HG03095 (cell line): Measurements from ENCODE around the gene PPP1R16B.

ENCODE experiments used
- ATAC-seq: cut with Tn5 transposase; IDR thresholded peaks from one replicate; pipeline ENCODE4 v1.9.1; 2021; ENCODE audit warnings: moderate library complexity; ENCODE audit not compliant: unreplicated experiment

Gene PPP1R16B

GRCh38 chr20:38825901-38826625 is 20.6 kb downstream of the PPP1R16B start:
- ATAC-seq: no peak

GRCh38 chr20:38827770-38828281 is 22.3 kb downstream of the PPP1R16B start:
- ATAC-seq: no peak

GRCh38 chr20:38828514-38829295 is 23.2 kb downstream of the PPP1R16B start:
- ATAC-seq: no peak

DNA sequence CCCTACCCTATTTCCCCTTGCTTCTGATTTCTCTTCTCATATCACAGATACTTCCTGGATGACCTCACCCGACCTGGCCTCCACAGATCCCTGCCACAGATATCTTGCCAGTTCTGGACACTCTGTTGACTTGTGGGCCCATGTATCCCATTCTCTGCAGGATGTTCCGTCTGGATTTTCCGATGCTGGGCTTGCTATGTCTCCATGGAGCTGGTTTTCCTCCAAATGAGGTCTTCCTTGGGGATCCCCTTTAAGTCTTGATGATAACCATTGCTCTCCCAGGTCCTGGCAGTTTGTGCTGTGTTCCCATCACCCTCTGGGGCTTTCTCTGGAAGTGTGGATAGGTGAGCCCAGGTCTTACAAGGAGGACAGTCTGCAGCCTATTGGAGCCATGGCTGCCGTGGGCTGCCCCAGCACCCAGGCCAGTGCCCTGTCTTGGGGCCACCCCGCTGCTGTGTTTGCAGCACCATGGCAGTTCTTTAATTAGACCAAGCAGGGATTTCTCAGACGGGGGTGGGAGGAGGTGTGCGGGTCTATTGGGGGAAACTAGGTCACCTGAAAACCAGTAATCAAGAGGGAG is 23.9 kb downstream of the PPP1R16B start:
- no peak for ATAC-seq

DNA sequence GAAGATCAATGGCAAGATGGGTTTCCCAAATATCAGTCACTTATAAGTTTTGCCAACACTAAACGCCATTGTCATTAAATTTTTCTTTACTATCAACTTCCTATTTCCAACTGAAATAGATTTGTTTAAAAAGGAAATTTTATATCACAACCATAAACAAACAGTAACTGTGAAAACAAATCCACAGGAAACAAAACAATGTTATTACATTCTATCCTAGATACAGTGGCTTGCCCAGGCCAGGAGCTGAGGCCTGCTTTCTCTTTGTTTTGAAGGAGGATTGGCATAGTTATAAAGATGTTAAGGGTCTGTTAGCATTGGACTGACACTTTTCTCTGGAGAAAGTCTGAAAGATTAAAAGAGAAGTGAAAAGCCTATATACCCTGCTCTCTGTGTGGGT is 24.9 kb downstream of the PPP1R16B start:
- no peak for ATAC-seq

GRCh38 chr20:38831049-38831691 is 25.7 kb downstream of the PPP1R16B start:
- no peak for ATAC-seq

DNA sequence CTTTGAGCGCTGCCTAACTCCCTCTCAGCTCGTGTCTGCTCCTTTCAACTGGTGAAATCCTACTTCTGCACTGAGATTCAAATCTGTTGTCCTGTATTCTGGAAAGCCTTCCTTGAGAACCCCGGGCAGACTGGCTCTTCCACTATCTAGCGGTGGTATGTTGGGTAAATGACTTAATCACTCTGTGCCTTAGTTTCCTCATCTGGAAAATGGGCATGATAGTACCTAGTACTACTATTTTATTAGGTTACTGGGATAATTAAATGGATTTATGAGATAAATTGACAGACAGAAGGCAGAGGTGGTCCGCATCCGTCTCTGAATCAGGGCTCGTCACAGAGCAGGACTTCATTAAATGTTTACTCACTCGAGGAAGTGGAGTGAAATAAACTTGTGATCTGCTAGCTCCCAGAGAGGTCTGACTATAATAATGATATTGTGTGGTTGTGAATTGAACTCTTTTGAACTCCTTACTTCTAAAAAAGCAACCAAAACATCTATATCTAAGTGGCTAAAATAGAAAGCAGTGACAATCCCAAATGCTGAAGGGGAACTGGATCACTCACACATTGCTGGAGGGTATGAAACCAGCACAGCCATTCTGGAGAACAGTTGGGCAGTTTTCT is 26.6 kb downstream of the PPP1R16B start:
- no peak for ATAC-seq

DNA sequence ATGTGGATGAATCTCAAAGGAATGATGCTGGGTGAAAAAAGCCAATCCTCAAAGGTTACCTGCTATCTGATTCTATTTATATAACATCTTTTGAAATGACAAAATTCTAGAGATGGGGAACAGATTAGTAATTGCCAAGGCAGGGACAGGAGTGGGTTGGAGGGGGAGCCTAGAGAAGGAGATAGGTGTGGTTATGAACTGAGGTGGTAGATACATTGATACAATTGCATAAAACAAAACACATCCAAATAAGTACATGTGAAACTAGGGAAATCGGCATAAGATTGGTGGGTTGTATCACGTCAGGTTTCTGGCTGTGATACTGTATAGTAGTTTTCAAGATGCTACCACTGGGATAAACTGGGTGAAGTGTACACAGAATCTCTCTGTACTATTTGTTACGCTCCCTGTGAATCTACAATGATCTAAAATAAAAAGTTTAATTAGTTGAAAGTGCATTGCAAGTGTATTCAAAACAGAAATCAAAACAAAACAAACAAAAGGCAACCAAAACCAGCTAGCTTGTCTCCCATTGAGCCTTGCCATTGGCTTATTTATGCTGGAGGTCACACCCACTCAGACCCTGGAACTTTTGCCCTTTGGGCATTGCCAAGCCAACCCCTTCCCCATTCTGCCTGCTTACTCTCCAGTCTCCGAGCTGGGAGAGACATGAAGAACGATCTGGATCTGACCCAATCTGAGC is 27.8 kb downstream of the PPP1R16B start:
- no peak for ATAC-seq

- ATAC-seq: no peak
Observed at GRCh38 chr20:38833857-38834164, 28.3 kb downstream of the PPP1R16B start.

DNA sequence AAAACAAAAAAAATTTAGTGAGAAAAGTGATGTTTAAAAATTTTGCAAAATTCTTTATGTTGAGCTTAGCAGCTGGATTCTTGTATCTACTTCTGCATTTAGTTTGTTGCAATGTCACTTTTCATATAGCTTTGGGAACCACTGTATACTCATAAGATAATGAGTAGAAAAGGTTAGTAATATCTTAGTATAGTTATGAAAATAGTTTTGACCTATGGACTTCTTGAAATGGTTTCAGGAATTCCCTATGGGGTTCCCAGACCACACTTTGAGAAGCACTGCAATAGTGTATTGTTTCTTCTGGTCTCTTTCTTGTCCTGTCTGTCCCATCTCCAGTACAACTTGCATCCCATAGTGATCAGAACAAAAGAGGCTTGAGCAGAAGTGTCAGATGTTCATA is 29.4 kb downstream of the PPP1R16B start:
- no peak for ATAC-seq

GRCh38 chr20:38835792-38836191 is 30.3 kb downstream of the PPP1R16B start:
- ATAC-seq: no peak

GRCh38 chr20:38836991-38837390 is 31.5 kb downstream of the PPP1R16B start:
- peak; percentile 40 for ATAC-seq

GRCh38 chr20:38838326-38838725 is 32.8 kb downstream of the PPP1R16B start:
- no peak for ATAC-seq

DNA sequence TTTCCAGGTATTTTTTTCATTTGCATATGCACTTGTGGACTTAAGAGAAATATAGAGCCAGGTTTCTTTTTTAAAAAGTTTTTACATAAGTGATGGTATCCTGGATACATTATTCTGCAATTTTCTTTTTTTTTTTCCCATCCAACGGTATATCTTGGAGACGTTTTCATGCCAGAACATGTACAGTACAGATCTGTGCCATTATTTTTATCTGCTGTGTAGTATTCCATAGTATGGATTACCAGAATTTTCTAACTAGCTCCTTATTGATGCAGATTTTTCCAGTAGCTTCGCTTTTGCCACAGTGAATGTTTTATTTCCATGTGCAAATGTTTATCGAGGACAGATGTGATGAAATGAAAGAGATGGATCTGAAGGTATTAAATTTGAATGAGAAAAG is 34.1 kb downstream of the PPP1R16B start:
- ATAC-seq: no peak

- ATAC-seq: no peak
Observed at GRCh38 chr20:38840053-38840893, 34.8 kb downstream of the PPP1R16B start.

GRCh38 chr20:38840894-38841470 is 35.5 kb downstream of the PPP1R16B start:
- ATAC-seq: no peak

- ATAC-seq: no peak
Observed at GRCh38 chr20:38841570-38841969, 36.1 kb downstream of the PPP1R16B start.

DNA sequence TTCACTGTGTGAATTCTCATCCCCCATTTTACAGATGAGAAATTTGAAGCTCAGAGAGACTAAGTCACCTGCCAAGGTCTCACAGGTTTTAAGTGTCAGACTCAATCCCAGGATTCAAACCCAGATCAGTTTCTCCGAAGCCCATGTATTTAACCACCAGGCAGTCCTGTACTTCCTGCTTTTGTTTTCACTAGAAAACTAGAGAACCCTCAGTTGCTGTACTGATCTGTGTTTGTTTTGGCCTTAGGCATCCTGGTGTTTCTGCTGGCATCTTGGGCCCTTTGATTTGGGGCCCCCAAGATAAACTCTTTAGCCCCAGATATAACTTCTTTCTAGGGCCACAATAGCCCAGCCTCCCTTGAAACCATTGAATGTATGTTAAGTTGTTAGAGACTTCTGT is 36.5 kb downstream of the PPP1R16B start:
- peak; percentile 29 for ATAC-seq

DNA sequence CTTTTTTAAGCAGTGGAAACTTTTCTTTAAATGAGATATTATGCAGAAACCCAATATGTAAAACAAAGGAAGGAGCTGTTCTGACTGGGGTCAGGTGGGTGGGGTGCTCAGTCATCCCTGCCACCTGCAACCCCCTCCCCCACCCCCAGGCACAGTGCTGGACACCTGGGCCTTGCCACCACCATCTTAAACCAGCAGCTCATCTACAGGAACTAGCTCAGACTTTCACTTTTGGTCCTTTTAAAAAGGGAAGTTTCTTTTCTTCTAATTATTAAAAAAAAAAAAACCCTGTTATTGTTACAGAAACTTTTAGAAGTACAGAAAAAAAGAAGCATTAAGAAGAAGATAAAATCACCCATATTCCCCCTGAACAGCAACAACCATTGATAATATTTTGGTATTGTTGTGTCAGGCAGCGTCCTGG is 37.1 kb downstream of the PPP1R16B start:
- ATAC-seq: peak; percentile 83
